DND-41 (cell line): ENCODE data around the gene ABLIM3.

Experiments
- ATAC-seq: fragments of 200-7000 bp; cut with Tn5 transposase; 3 replicates; pipeline ENCODE4 v1.9.1; 2021; ENCODE audit warnings: low read depth; ENCODE audit not compliant: insufficient read depth
- DNase-seq: peaks from one replicate; pipeline ENCODE4 v3.0.0-alpha.2; 2020
- H2AFZ ChIP-seq: 2 replicates; pipeline ENCODE4 v1.6.0; 2012; ENCODE audit warnings: low read depth, low read length
- H3K27ac ChIP-seq: 2 replicates; pipeline ENCODE4 v1.5.1; 2012; ENCODE audit warnings: low read length, inconsistent platforms
- H3K27me3 ChIP-seq: fragments of 200-600 bp; sonication (generic); 2 replicates; pipeline ENCODE4 v1.6.0; 2012; ENCODE audit warnings: low read length, mild to moderate bottlenecking, inconsistent platforms; ENCODE audit not compliant: insufficient read depth, poor library complexity
- H3K36me3 ChIP-seq: 2 replicates; pipeline ENCODE4 v1.5.1; 2012; ENCODE audit warnings: low read length, inconsistent platforms; ENCODE audit not compliant: insufficient read depth
- H3K4me1 ChIP-seq: 2 replicates; pipeline ENCODE4 v1.5.1; 2012; ENCODE audit warnings: mild to moderate bottlenecking, low read length; ENCODE audit not compliant: insufficient read depth
- H3K4me2 ChIP-seq: 2 replicates; pipeline ENCODE4 v1.6.0; 2012; ENCODE audit warnings: mild to moderate bottlenecking, moderate library complexity, low read length, inconsistent platforms; ENCODE audit not compliant: insufficient read depth
- H3K4me3 ChIP-seq, 2 experiments: fragments of 200-600 bp in 1 of 2; shearing (Covaris generic) in 1 of 2; 2 replicates each; pipeline ENCODE4 v1.5.1; 2012 to 2016; ENCODE audit warnings: inconsistent platforms in 2 of 2, low read length in 2 of 2, mild to moderate bottlenecking in 2 of 2, low read depth in 1 of 2, moderate library complexity in 1 of 2
- H3K79me2 ChIP-seq: 2 replicates; pipeline ENCODE4 v1.6.0; 2012; ENCODE audit warnings: low read length, inconsistent platforms; ENCODE audit not compliant: insufficient read depth
- H3K9ac ChIP-seq: 2 replicates; pipeline ENCODE4 v1.6.0; 2012; ENCODE audit warnings: low read depth, mild to moderate bottlenecking, inconsistent platforms, low read length, moderate library complexity
- H3K9me3 ChIP-seq: 2 replicates; pipeline ENCODE4 v1.5.1; 2012; ENCODE audit warnings: low read length, moderate library complexity, mild to moderate bottlenecking, inconsistent platforms; ENCODE audit not compliant: insufficient read depth, severe bottlenecking
- H4K20me1 ChIP-seq: 2 replicates; pipeline ENCODE4 v1.6.0; 2012; ENCODE audit warnings: low read length; ENCODE audit not compliant: insufficient read depth
- CTCF ChIP-seq: IDR thresholded peaks from 2 replicates; pipeline ENCODE4 v1.5.1; 2012; ENCODE audit warnings: borderline replicate concordance, low read length, moderate library complexity, mild to moderate bottlenecking; ENCODE audit not compliant: poor library complexity, severe bottlenecking; ENCODE audit errors: extremely low read depth
- EZH2 ChIP-seq: IDR thresholded peaks from 3 replicates; pipeline ENCODE4 v1.6.1; 2012; ENCODE audit warnings: borderline replicate concordance, low read depth, mild to moderate bottlenecking, moderate library complexity, low read length, inconsistent platforms; ENCODE audit not compliant: severe bottlenecking

ABLIM3 gene

GRCh38 chr5:149140197-149141002, 893 bp upstream of the ABLIM3 start:
- H3K79me2 ChIP-seq, result no peaks in the 10 kb centered on the region
- TF ChIP-seq CTCF (no peak), EZH2 (no peak)
- ATAC-seq, result no peak
- H3K27ac ChIP-seq, result no peak overlapping the region
- peaks cover 12% of the 10 kb centered on the region for H3K27me3 ChIP-seq
- H4K20me1 ChIP-seq, result no peaks in the 10 kb centered on the region
- no peaks in the 10 kb centered on the region for H3K4me1 ChIP-seq
- no peak for DNase-seq
- H3K9ac ChIP-seq, result no peak overlapping the region
- H3K36me3 ChIP-seq, result no peaks in the 10 kb centered on the region
- H3K4me2 ChIP-seq, result no peak overlapping the region
- no peaks in the 10 kb centered on the region for H3K9me3 ChIP-seq
- no peak overlapping the region for H3K4me3 ChIP-seq
- H2AFZ ChIP-seq, result no peak overlapping the region

DNA sequence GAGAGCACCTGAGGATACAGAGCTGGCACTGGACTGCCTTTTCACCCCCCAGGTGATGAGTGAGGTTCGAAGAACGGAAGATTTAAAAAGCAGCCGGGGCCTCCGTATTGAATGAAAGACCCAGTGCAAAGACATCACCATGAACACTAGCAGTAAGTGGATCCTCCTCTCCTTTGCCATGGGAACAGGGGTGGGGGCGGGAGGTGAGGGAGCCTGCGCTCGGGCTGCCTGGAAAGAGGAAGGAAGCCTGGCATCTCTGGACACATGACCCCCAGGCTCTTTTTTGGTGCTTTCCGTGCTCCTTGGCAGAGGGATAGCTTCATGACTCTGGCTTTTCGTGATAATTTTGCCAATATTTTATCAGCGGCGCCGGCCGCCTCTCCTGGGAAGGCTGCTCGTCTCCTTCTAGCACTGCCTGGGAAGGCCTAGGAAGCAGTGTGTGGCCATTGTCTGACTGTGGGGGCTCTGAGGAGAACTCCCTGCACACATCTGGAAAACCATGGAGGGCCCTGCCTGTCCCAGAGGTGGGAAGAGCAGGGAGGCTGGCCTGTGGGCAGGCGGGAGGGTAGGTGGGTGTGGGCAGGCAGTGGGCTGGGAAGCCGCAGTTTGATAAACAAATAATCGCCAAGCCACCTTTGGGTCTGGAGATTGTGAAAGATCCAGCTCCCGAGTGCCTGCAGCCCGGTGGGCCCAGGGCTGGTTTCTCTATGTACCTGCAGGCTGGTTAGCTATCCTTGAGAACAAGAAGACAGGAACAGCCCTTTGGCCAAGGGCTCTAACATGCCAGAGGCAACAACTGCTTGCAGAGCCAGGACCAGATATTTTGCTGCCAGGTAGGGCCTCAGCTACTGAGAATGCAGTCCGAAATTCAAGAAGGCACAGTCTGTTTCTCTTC, 911 bp downstream of the ABLIM3 start:
- H3K9ac ChIP-seq, result no peak overlapping the region
- no peak for ATAC-seq

DNA sequence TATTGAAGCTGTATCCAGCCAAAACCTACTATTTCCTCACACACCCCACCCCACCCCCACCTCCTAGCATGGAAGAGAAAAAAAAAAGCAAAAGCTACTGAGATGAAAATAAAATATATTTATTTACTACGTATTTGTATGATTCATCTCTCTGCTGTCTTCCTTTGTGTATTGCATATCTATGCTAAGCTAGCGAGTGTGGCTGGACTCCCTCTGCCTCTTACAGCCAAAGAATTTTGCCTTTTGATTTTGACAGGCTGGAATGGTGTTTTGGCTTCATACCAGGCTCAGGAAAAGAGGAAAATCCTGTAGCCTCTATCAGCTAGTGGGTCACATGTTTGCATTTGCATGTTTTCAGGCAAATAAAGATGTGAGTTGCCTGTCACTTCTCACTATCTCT, 2.2 kb downstream of the ABLIM3 start:
- DNase-seq (no peak), ATAC-seq (no peak)
- no peak overlapping the region for H3K4me2 ChIP-seq
- no peaks in the 10 kb centered on the region for H3K79me2 ChIP-seq
- no peak overlapping the region for H2AFZ ChIP-seq
- no peaks in the 10 kb centered on the region for H3K9me3 ChIP-seq
- H3K36me3 ChIP-seq, result no peaks in the 10 kb centered on the region
- no peak overlapping the region for H3K4me3 ChIP-seq
- H3K27ac ChIP-seq, result no peak overlapping the region
- H3K9ac ChIP-seq, result no peak overlapping the region
- H3K27me3 ChIP-seq, result no peaks in the 10 kb centered on the region
- H3K4me1 ChIP-seq, result no peaks in the 10 kb centered on the region
- no peaks in the 10 kb centered on the region for H4K20me1 ChIP-seq
- TF ChIP-seq CTCF (no peak), EZH2 (no peak)

More for the DNA sequence above, 911 bp downstream of the ABLIM3 start:
- TF ChIP-seq EZH2 (no peak), CTCF (no peak)
- Histone ChIP-seq H4K20me1 (no peaks in the 10 kb centered on the region), H3K27me3 (peaks cover 3% of the 10 kb centered on the region), H3K4me2 (no peak overlapping the region), H3K4me3 (no peak overlapping the region), H3K36me3 (no peaks in the 10 kb centered on the region), H3K4me1 (no peaks in the 10 kb centered on the region), H3K79me2 (no peaks in the 10 kb centered on the region), H3K27ac (no peak overlapping the region), H3K9me3 (no peaks in the 10 kb centered on the region), H2AFZ (no peak overlapping the region)
- DNase-seq, result no peak
